CD4-positive, alpha-beta T cell treated with Interleukin-6 for 4 hours (primary cell): Measurements from ENCODE around the gene GALNT3.

Source experiments
- DNase-seq: peaks from one replicate; pipeline ENCODE4 v3.0.0-alpha.2; 2020; ENCODE audit warnings: mixed read lengths

GALNT3 gene

GRCh38 chr2:165720511-165720910, 73.5 kb downstream of the GALNT3 start:
- DNase-seq = no peak

GRCh38 chr2:165718610-165719210, 75.3 kb downstream of the GALNT3 start:
- DNase-seq = no peak

DNA sequence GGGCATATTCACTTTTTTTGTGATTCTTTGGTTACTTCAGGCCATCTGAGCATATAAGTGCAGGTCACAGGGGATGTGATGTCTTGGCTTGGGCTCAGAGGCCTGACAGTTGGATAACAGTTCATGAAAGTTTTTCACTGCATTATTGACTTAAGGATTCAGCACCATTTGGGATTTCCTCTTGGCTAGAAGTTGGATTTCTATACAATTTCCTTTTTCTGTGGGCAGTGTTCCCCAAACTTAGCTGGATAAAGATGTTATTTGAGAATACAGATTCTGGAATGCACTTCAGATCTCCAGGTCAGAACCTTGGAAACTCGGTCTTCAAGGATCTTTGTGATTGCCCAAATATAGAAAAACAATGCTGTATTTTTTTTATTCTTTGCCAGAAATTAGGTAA, 78.0 kb downstream of the GALNT3 start:
- DNase-seq = no peak

DNA sequence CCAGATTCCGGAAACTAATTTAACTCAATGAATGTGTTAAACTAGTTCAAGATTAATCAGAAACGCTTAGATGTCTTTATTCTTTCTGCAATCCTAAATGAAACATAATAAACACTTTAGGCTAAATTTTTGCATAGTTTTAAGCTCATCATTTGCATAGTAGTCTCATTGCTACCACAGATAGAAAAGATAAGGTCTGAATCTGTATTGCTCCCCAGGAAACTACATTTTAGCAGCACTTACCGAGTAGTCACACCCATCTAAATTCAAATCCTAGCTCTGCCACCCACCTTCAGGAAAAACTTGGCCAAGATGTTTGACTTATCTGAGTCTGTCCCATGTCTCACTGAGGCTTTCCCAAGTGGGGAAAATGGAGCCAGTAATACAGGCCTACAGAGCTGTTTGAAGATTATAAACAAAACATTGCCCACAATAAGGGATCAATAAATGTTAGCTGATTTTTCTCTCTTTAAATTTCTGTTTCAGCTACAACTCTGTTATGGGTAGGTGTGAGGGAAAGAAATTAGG, 87.0 kb downstream of the GALNT3 start:
- no peak for DNase-seq

DNA sequence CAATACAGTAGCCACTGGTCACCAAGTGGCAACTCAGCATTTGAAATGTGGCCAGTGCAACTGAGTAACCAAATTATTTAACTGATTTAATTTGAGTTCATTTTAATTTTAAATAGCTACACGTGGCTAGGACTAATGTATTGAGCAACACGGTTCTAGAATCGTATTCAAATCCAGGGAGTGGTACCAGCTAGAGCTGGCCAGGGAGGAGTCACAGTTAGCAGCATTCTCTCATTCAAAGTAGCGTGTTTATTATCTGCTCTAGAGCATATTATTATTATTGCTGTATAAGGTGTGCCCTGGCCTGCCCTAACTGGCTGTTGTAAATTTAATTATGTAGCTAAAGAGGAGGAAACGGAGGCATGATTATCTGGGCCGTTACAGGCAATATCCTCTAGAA, 92.9 kb downstream of the GALNT3 start:
- DNase-seq = no peak

- DNase-seq = no peak
Observed at GRCh38 chr2:165700531-165700930, 93.5 kb downstream of the GALNT3 start.

- no peak for DNase-seq
Observed at GRCh38 chr2:165699946-165700345, 94.1 kb downstream of the GALNT3 start.

DNA sequence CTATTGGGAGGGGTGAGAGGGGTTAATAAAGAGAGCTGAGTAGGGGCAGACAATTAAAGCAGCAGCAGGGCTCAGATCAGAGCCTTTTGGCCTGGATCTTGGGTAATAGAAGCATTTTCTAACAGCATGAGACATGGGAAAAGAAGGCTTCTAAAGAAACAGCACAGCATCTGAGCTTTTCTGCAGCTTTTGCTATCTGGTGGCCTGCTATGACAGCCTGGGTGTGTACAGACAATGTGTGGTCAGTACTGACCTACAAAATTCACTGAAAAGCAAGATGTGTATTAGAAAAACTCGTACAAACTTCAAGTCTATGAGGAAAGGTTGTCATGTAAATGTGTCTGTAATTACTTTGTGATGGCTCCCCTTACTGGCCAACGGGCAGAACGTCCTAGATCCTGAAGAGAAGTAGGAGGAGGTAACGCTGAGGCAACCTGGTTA, 95.6 kb downstream of the GALNT3 start:
- no peak for DNase-seq

DNA sequence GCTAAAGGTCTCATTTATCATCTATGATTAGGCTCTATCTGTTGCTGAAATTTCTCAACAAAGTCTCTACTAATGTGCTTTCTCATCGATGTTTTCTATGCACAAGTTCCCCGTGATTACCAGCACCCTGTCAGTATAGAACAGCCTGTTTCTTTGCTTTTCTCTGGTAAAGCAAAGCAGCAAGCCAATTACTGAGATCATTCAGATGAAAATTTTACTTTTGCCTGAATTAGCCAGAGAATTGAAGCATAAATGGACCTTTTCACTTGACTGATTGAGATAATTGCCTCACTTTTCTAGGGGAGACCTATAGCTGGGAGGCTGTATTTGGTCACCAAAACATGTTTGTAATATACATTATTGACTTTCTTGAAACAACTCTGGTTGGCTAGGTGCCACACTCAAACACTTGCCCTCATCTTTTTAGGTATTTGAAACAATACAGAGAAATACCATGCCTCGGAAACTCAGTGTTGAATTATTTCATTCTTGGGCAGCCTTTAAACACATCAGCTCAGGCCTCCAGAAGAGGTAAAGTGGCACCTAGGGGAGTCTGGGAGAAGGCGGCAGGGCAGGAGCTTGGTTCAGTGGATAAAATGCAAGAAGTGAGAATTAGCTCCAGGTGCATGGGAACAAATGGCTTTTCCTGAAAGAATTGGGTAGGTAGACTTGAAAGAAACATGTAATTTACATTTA, 96.2 kb downstream of the GALNT3 start:
- no peak for DNase-seq
